Measurements from ENCODE around the gene TPT1. TPM values are rescaled to one million over a fixed set of nuclear protein-coding genes. Genes with fewer than 3 reads are reported as not detected.

TPT1 gene
- polyA plus RNA-seq, 2 of the 4 experiments (the other 2 are of a cell fraction): 2,486 to 3,850 TPM

DNA sequence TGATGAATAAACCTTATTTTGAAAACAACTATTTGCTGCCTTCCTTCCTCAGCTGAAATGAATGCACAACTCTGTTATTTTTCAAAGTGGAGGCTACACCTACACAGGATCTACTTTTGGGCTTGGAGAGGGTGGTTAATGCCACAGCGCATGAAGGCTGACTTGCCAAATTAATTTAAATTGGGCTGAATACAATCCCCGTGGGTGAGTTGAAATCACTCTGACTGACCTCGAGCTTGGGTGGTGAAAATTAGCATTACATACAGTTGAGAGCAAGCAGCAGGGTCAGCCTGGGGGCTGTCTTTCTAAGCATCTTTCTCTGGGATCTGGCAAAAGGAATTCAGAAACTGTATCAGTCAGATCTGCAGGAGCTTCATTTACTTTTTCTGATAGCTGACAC lies 38.5 kb downstream of the TPT1 start:
- 63% methylated on average over 3 of the region's 3 CpGs for WGBS (ENCODE audit: missing lambda C conversion rate)
- CTCF ChIA-PET: interaction anchor here (0.8 to 2.4 kb wide), 3 partner anchors 22 to 256 kb away, joined by 3 to 11 read pairs (median 10); no protein-coding TSS in a partner anchor
- POLR2A ChIA-PET: no interaction called here
- Histone ChIP-seq H3K4me3 (no peak overlapping the region), H3K27ac (no peak overlapping the region), H3K4me2 (no peak overlapping the region), H3K9me3 (no peaks in the 10 kb centered on the region), H3K4me1 (no peaks in the 10 kb centered on the region)
- DNase-seq (ENCODE audit: low read depth in 1 of 2, low spot score in 1 of 2) (no peak), FAIRE-seq (no peak), ATAC-seq (no peak)
- TF ChIP-seq EHMT2 (IDR thresholded peaks at IDR 0.05; ENCODE audit: low read depth) (no peak), NR3C1 (IDR thresholded peaks at IDR 0.05) (no peak), HDAC2 (IDR thresholded peaks at IDR 0.05) (no peak), RARB (CRISPR knock-in tag; IDR thresholded peaks at IDR 0.05) (no peak)
- TF ChIP-seq, protein P1, sequence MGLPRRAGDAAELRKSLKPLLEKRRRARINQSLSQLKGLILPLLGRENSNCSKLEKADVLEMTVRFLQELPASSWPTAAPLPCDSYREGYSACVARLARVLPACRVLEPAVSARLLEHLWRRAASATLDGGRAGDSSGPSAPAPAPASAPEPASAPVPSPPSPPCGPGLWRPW (IDR thresholded peaks at IDR 0.05): no peak

DNA sequence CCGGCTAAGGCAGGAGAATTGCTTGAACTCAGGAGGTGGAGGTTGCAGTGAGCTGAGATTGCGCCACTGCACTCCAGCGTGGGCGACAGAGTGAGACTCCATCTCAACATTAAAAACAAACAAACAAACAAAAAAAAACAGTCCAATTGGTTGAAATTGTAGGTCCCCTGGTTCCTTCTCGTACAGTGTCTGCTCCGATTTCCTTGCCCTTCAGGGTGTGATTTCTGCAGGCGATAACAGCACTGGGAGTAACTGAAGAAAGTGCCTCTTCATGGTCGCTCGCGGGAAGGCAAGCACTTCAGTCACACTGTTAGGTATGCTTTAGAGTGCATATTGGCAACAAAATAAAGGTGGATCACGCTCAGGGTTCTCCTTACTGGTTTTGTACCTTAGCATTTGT lies 39.7 kb downstream of the TPT1 start:
- DNase-seq (ENCODE audit: low read depth in 1 of 2, low spot score in 1 of 2) (no peak), FAIRE-seq (no peak), ATAC-seq (no peak)
- Histone ChIP-seq H3K27ac (no peak overlapping the region), H3K4me2 (no peak overlapping the region), H3K9me3 (no peaks in the 10 kb centered on the region), H3K4me3 (no peak overlapping the region), H3K4me1 (no peaks in the 10 kb centered on the region)
- TF ChIP-seq, protein P2, sequence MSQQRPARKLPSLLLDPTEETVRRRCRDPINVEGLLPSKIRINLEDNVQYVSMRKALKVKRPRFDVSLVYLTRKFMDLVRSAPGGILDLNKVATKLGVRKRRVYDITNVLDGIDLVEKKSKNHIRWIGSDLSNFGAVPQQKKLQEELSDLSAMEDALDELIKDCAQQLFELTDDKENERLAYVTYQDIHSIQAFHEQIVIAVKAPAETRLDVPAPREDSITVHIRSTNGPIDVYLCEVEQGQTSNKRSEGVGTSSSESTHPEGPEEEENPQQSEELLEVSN (IDR thresholded peaks at IDR 0.05; ENCODE audit: borderline replicate concordance, low read depth): no peak
- TF ChIP-seq CBX8 (IDR thresholded peaks at IDR 0.05): no peak
- TF ChIP-seq, protein P3, sequence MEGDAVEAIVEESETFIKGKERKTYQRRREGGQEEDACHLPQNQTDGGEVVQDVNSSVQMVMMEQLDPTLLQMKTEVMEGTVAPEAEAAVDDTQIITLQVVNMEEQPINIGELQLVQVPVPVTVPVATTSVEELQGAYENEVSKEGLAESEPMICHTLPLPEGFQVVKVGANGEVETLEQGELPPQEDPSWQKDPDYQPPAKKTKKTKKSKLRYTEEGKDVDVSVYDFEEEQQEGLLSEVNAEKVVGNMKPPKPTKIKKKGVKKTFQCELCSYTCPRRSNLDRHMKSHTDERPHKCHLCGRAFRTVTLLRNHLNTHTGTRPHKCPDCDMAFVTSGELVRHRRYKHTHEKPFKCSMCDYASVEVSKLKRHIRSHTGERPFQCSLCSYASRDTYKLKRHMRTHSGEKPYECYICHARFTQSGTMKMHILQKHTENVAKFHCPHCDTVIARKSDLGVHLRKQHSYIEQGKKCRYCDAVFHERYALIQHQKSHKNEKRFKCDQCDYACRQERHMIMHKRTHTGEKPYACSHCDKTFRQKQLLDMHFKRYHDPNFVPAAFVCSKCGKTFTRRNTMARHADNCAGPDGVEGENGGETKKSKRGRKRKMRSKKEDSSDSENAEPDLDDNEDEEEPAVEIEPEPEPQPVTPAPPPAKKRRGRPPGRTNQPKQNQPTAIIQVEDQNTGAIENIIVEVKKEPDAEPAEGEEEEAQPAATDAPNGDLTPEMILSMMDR (IDR thresholded peaks at IDR 0.05): no peak
- no peak for TF ChIP-seq BHLHE40 (IDR thresholded peaks at IDR 0.05; ENCODE audit: low read depth, low read length)
- TF ChIP-seq HEYL (CRISPR knock-in tag; IDR thresholded peaks at IDR 0.05): no peak
- no peak for TF ChIP-seq NFE2L2 (conservative IDR thresholded peaks at IDR 0.05; ENCODE audit: low read length)
- no peak for TF ChIP-seq ZC3H11A (IDR thresholded peaks at IDR 0.05)
- TF ChIP-seq MAFK (IDR thresholded peaks at IDR 0.05; ENCODE audit: partially characterized antibody): no peak
- no peak for TF ChIP-seq RNF2 (IDR thresholded peaks at IDR 0.05; ENCODE audit: borderline replicate concordance, low read depth)
- POLR2A ChIA-PET: no interaction called here
- WGBS (ENCODE audit: missing lambda C conversion rate): 78% methylated on average over 11 of the region's 11 CpGs
- CTCF ChIA-PET: interaction anchor here (0.7 kb wide), 1 partner anchor 20 kb away, joined by 3 read pairs; no protein-coding TSS in a partner anchor

DNA sequence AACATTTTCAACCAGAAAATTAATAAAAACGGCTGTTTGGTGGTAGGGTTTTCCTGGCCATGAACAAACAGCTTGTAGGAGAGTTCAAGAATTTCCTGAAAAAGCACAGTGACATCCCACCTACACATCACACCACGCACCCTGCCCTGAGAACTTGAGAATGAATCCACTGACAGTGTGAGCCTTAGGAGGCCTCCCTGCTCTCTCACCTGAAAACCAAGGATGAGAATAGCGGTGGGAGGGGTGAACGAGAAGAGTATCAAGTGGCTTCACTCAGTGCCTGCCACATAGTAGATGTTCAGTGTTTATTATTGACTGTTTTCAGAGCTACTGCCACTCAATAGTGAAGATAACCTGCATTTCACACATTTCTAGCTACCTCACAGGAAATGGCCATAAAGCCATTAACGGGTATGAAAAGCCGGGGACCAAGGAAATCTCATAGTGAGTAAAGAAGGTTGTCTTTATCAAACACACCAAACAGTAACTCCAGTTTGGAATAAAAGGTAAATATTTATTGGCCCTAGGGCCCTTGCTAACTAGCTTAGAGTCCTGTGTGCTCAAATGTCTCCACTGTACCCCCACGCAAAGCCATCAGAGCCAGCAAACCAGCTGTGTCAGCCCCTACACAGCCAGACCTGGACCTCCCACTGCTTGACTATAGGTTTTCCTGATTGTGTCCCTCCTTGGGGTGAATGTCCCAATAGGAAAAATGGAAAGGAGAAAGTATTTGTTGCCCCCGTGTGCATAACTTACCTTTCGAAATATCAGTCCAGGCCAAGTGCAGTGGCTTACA lies 40.6 kb downstream of the TPT1 start:
- DNase-seq (ENCODE audit: low read depth in 1 of 2, low spot score in 1 of 2) (no peak), ATAC-seq (no peak), FAIRE-seq (no peak)
- ChIA-PET CTCF (interaction anchor here (1.0 to 3.9 kb wide), 4 partner anchors 9 to 253 kb away, joined by 3 to 33 read pairs (median 9); no protein-coding TSS in a partner anchor), POLR2A (no interaction called here)
- H3K9me3 ChIP-seq: no peaks in the 10 kb centered on the region
- no peak overlapping the region for H3K4me3 ChIP-seq
- TF ChIP-seq ESRRA (IDR thresholded peaks at IDR 0.05; ENCODE audit: borderline replicate concordance, low read length): no peak
- TF ChIP-seq RARB (CRISPR knock-in tag; IDR thresholded peaks at IDR 0.05): no peak
- TF ChIP-seq, protein P2 (IDR thresholded peaks at IDR 0.05; ENCODE audit: borderline replicate concordance, low read depth): no peak
- no peak for TF ChIP-seq PHF8 (IDR thresholded peaks at IDR 0.05; ENCODE audit: borderline replicate concordance, low read depth)
- H3K4me2 ChIP-seq: no peak overlapping the region
- no peaks in the 10 kb centered on the region for H3K4me1 ChIP-seq
- 84% methylated on average over 9 of the region's 9 CpGs for WGBS (ENCODE audit: missing lambda C conversion rate)
- H3K27ac ChIP-seq: no peak overlapping the region

Measured in A549 (cell line).